Esophagus muscularis mucosa (tissue), 4 donors: ENCODE measurements around the gene SDR9C7. TPM values are rescaled to one million over a fixed set of nuclear protein-coding genes. Genes with fewer than 3 reads are reported as not detected.
A peak's percentile ranks its signal among the peaks of the same experiment; 100 is the strongest.

Experiments
- DNase-seq: peaks from one replicate; pipeline ENCODE4 v3.0.0-alpha.2; 2017; ENCODE audit errors: extremely low spot score
- H3K27ac ChIP-seq, 4 donors: fragments of 200-600 bp; sonication (generic); replicated peaks in 1 of 4; 1 replicate in 3 of 4; 2 replicates in 1 of 4; pipeline ENCODE4 v1.5.1; 2016 to 2019; ENCODE audit warnings: mild to moderate bottlenecking in 1 of 4
- H3K27me3 ChIP-seq, 4 donors: fragments of 200-600 bp; sonication (generic); one replicate each; pipeline versions ENCODE4 v1.5.1 to v1.6.0; 2016 to 2019
- H3K36me3 ChIP-seq, 4 donors: fragments of 200-600 bp; sonication (generic); one replicate each; pipeline ENCODE4 v1.5.1; 2016 to 2019
- H3K4me1 ChIP-seq, 4 donors: fragments of 200-600 bp; sonication (generic); one replicate each; pipeline ENCODE4 v1.5.1; 2016 to 2019
- H3K4me3 ChIP-seq, 4 donors: fragments of 200-600 bp; sonication (generic); 1 replicate in 2 of 4; 2 replicates in 2 of 4; pipeline ENCODE4 v1.5.1; 2016 to 2019; ENCODE audit warnings: mild to moderate bottlenecking in 4 of 4, moderate library complexity in 1 of 4
- H3K9me3 ChIP-seq, 4 donors: fragments of 200-600 bp; sonication (generic); 1 replicate in 3 of 4; 2 replicates in 1 of 4; pipeline ENCODE4 v1.5.1; 2016 to 2019
- CTCF ChIP-seq, 3 experiments: fragments of 200-600 bp in 2 of 3; fragments of 450-650 bp in 1 of 3; sonication (generic) in 2 of 3; IDR thresholded peaks; one replicate each; pipeline ENCODE4 v1.5.1; 2017 to 2019; ENCODE audit warnings: antibody characterized with exemption in 3 of 3, mild to moderate bottlenecking in 2 of 3, moderate library complexity in 1 of 3
- EP300 ChIP-seq: sonication (generic); formaldehyde crosslinking; IDR thresholded peaks from one replicate; pipeline ENCODE4 v1.6.1; 2017; ENCODE audit warnings: antibody characterized with exemption
- POLR2A ChIP-seq: fragments of 450-650 bp; IDR thresholded peaks from one replicate; pipeline ENCODE4 v1.6.1; 2017; ENCODE audit warnings: antibody characterized with exemption, moderate library complexity, mild to moderate bottlenecking, low read depth
- POLR2AphosphoS5 ChIP-seq, 2 donors: sonication (generic); formaldehyde crosslinking; IDR thresholded peaks; one replicate each; pipeline ENCODE4 v1.6.1; 2017; ENCODE audit warnings: antibody characterized with exemption in 2 of 2
- WGBS: methylation state at CpG from one replicate; pipeline ENCODE4 v1.1.5; 2018; 5-methylcytosine and 5-hydroxymethylcytosine counted together
- intact Hi-C: fragments of 100-400 bp; cut with DNase I; formaldehyde crosslinking; loops from one replicate; pipeline ENCODE4 v1.15.1; 2023
- total RNA-seq, 4 donors: library from RNA; depleted of rRNA; stranded (reverse); fragments of >200 nt; gene quantifications; one replicate each; pipeline versions ENCODE4 v1.1.0 to v1.2.1, GENCODE V29; 2016

Gene SDR9C7
- total RNA-seq, 4 donors from 2014 or later, result 0.40 to 0.42 TPM; not detected in 2

- intact Hi-C loops, result no loop called here
- 88% methylated on average over 5 of the region's 8 CpGs for WGBS
- no peak for TF ChIP-seq EP300
- TF ChIP-seq POLR2A, result no peak
- TF ChIP-seq CTCF (IDR thresholded peaks at IDR 0.05), result no peak
- TF ChIP-seq POLR2AphosphoS5 (IDR thresholded peaks at IDR 0.05), result no peak
- DNase-seq, result peak; percentile 82
- Histone ChIP-seq H3K27ac (no peak overlapping the region), H3K4me1 (peaks cover 0 to 4% (median 0%) of the 10 kb centered on the region in 4 donors), H3K9me3 (no peaks in the 10 kb centered on the region), H3K4me3 (no peak overlapping the region), H3K27me3 (no peaks in the 10 kb centered on the region), H3K36me3 (no peaks in the 10 kb centered on the region)
Observed at GRCh38 chr12:56930241-56930640, 4.0 kb downstream of the SDR9C7 start.

- Histone ChIP-seq H3K4me1 (peaks cover 0 to 4% (median 0%) of the 10 kb centered on the region in 4 donors), H3K36me3 (no peaks in the 10 kb centered on the region), H3K9me3 (no peaks in the 10 kb centered on the region), H3K4me3 (no peak overlapping the region), H3K27me3 (no peaks in the 10 kb centered on the region), H3K27ac (no peak overlapping the region)
- TF ChIP-seq POLR2AphosphoS5 (IDR thresholded peaks at IDR 0.05) (no peak), CTCF (IDR thresholded peaks at IDR 0.05) (no peak), POLR2A (no peak), EP300 (no peak)
- intact Hi-C loops, result no loop called here
- 76% methylated on average over 4 of the region's 4 CpGs for WGBS
- DNase-seq, result peak; percentile 75
Observed at GRCh38 chr12:56929780-56930179, 4.4 kb downstream of the SDR9C7 start.

- DNase-seq, result no peak
- no peak overlapping the region for H3K27ac ChIP-seq
- H3K4me1 ChIP-seq, result peaks cover 0 to 4% (median 0%) of the 10 kb centered on the region in 4 donors
- intact Hi-C loops, result no loop called here
- no peaks in the 10 kb centered on the region for H3K36me3 ChIP-seq
- WGBS, result 73% methylated on average over 3 of the region's 3 CpGs
- TF ChIP-seq CTCF (IDR thresholded peaks at IDR 0.05) (no peak), EP300 (no peak), POLR2A (no peak), POLR2AphosphoS5 (IDR thresholded peaks at IDR 0.05) (no peak)
- no peak overlapping the region for H3K4me3 ChIP-seq
- no peaks in the 10 kb centered on the region for H3K9me3 ChIP-seq
- no peaks in the 10 kb centered on the region for H3K27me3 ChIP-seq
Observed at GRCh38 chr12:56928262-56928661, 5.9 kb downstream of the SDR9C7 start.

GRCh38 chr12:56927281-56927680, 6.9 kb downstream of the SDR9C7 start:
- intact Hi-C loops, result no loop called here
- no peaks in the 10 kb centered on the region for H3K27me3 ChIP-seq
- H3K4me3 ChIP-seq, result no peak overlapping the region
- peaks cover 0 to 4% (median 0%) of the 10 kb centered on the region in 4 donors for H3K4me1 ChIP-seq
- H3K27ac ChIP-seq, result no peak overlapping the region
- 75% methylated on average over 4 of the region's 4 CpGs for WGBS
- DNase-seq, result peak; percentile 42
- H3K36me3 ChIP-seq, result no peaks in the 10 kb centered on the region
- no peaks in the 10 kb centered on the region for H3K9me3 ChIP-seq
- TF ChIP-seq EP300, result no peak

- intact Hi-C loops, result no loop called here
- peak; percentile 42 for DNase-seq
Observed at GRCh38 chr12:56922031-56922430, 12.2 kb downstream of the SDR9C7 start.

More at GRCh38 chr12:56922031-56922430, 12.2 kb downstream of the SDR9C7 start:
- Histone ChIP-seq H3K36me3 (no peaks in the 10 kb centered on the region), H3K4me3 (no peak overlapping the region), H3K9me3 (no peaks in the 10 kb centered on the region), H3K27me3 (no peaks in the 10 kb centered on the region), H3K4me1 (no peaks in the 10 kb centered on the region), H3K27ac (no peak overlapping the region)
- TF ChIP-seq CTCF (IDR thresholded peaks at IDR 0.05) (no peak), POLR2AphosphoS5 (IDR thresholded peaks at IDR 0.05) (no peak), POLR2A (no peak), EP300 (no peak)
- 83% methylated on average over 1 of the region's 1 CpG for WGBS
